HepG2 (cell line): Measurements from ENCODE around the gene SLC25A33. TPM values are rescaled to one million over a fixed set of nuclear protein-coding genes. Genes with fewer than 3 reads are reported as not detected.

Experiments
- ATAC-seq: fragments of 200-7000 bp; cut with Tn5 transposase; 3 replicates; pipeline ENCODE4 v1.9.1; 2020; ENCODE audit warnings: mild to moderate bottlenecking, moderate library complexity
- BruUV-seq: library from RNA; stranded (reverse); fragments of 400-500 nt; replicated peaks from 2 replicates; lab custom pipeline; 2021; lab: Mats Ljungman, UMichigan
- CTCF ChIA-PET: fragments of 300-600 bp; formaldehyde crosslinking; extraction: SDS; loops from one replicate; lab custom pipeline; 2021; ENCODE audit warnings: low total read pairs, inconsistent platforms, low intra/inter-chr PET ratio; lab: Yijun Ruan, JAX
- POLR2A ChIA-PET: fragments of 350-600 bp; sonication (Branson Sonifier 250); formaldehyde crosslinking; loops from one replicate; lab custom pipeline; 2020; ENCODE audit warnings: antibody characterized with exemption, inconsistent platforms; lab: Yijun Ruan, JAX
- DNase-seq: peaks from one replicate; pipeline ENCODE4 v3.0.0-alpha.2; 2015; ENCODE audit warnings: low spot score
- FAIRE-seq: peaks from 3 replicates; lab custom pipeline; 2011; peaks lifted over from hg19 to GRCh38; lab: Jason Lieb, UNC
- H2AFZ ChIP-seq: one replicate; pipeline ENCODE4 v1.6.1; 2011; ENCODE audit warnings: low read length, inconsistent platforms
- H3K27ac ChIP-seq: fragments of 300-600 bp; 3 replicates; pipeline ENCODE4 v1.8.0; 2011; ENCODE audit warnings: mixed run types, mild to moderate bottlenecking, mixed read lengths, low read length, inconsistent platforms; ENCODE audit not compliant: insufficient read depth; ENCODE audit errors: extremely low read length
- H3K27me3 ChIP-seq, 2 experiments: fragments of 200-600 bp in 1 of 2; 2 replicates in 1 of 2; 3 replicates in 1 of 2; pipeline versions ENCODE4 v1.6.0 to v1.8.0; 2011; ENCODE audit warnings: low read length in 2 of 2, mild to moderate bottlenecking in 2 of 2, moderate library complexity in 2 of 2, inconsistent platforms in 1 of 2; ENCODE audit not compliant: insufficient read depth in 2 of 2, control insufficient read depth in 1 of 2
- H3K36me3 ChIP-seq, 2 experiments: fragments of 200-600 bp in 1 of 2; replicated peaks in 1 of 2; 2 replicates in 1 of 2; 3 replicates in 1 of 2; pipeline versions ENCODE4 v1.5.1 to v1.8.0; 2011; ENCODE audit warnings: low read length in 2 of 2, inconsistent platforms in 1 of 2; ENCODE audit not compliant: insufficient read depth in 2 of 2, control insufficient read depth in 1 of 2
- H3K4me1 ChIP-seq: 2 replicates; pipeline ENCODE4 v1.5.1; 2012; ENCODE audit warnings: low read length, inconsistent platforms; ENCODE audit not compliant: insufficient read depth
- H3K4me2 ChIP-seq: 2 replicates; pipeline ENCODE4 v1.6.0; 2011; ENCODE audit warnings: low read depth, low read length, inconsistent platforms
- H3K4me3 ChIP-seq, 3 experiments: fragments of 200-600 bp in 1 of 3; sonication (generic), shearing (Covaris generic) in 1 of 3; replicated peaks in 1 of 3; 2 replicates each; pipeline ENCODE4 v1.5.1; 2011 to 2016; ENCODE audit warnings: low read length in 3 of 3, inconsistent platforms in 2 of 3, low read depth in 2 of 3, mild to moderate bottlenecking in 2 of 3, control low read depth in 1 of 3, mixed read lengths in 1 of 3; ENCODE audit not compliant: insufficient read depth in 1 of 3
- H3K79me2 ChIP-seq: one replicate; pipeline ENCODE4 v1.6.1; 2011; ENCODE audit warnings: low read length, inconsistent platforms; ENCODE audit not compliant: insufficient read depth
- H3K9ac ChIP-seq: 2 replicates; pipeline ENCODE4 v1.6.0; 2011; ENCODE audit warnings: mild to moderate bottlenecking, low read depth, low read length, inconsistent platforms; ENCODE audit not compliant: insufficient read depth
- H3K9me3 ChIP-seq: 2 replicates; pipeline ENCODE4 v1.5.1; 2012; ENCODE audit warnings: mild to moderate bottlenecking, low read length
- H4K20me1 ChIP-seq: 2 replicates; pipeline ENCODE4 v1.6.0; 2011; ENCODE audit warnings: inconsistent platforms, mild to moderate bottlenecking, low read length, moderate library complexity; ENCODE audit not compliant: insufficient read depth
- CBX5 ChIP-seq: sonication (generic); formaldehyde crosslinking; IDR thresholded peaks from 2 replicates; pipeline ENCODE4 v1.4.0; 2020; ENCODE audit warnings: missing genetic modification reagents, borderline replicate concordance
- FOXA3 ChIP-seq: IDR thresholded peaks from 2 replicates; pipeline ENCODE4 v1.6.1; 2016; ENCODE audit warnings: missing genetic modification reagents, missing compliant biosample characterization
- JUN ChIP-seq: sonication (generic); formaldehyde crosslinking; IDR thresholded peaks from 2 replicates; pipeline ENCODE4 v1.4.0; 2020; ENCODE audit warnings: mild to moderate bottlenecking, missing genetic modification reagents
- RAD21 ChIP-seq: fragments of 450-650 bp; formaldehyde crosslinking; IDR thresholded peaks from 2 replicates; pipeline ENCODE4 v1.5.0; 2020; ENCODE audit warnings: mild to moderate bottlenecking
- RARG ChIP-seq: sonication (generic); formaldehyde crosslinking; IDR thresholded peaks from 2 replicates; pipeline ENCODE4 v1.4.0; 2020; ENCODE audit warnings: low read depth, mild to moderate bottlenecking, missing genetic modification reagents
- YEATS4 ChIP-seq: sonication (generic); formaldehyde crosslinking; IDR thresholded peaks from 2 replicates; pipeline ENCODE4 v1.4.0; 2020; ENCODE audit warnings: missing genetic modification reagents, borderline replicate concordance
- ZBTB7A ChIP-seq: sonication (generic); formaldehyde crosslinking; IDR thresholded peaks from 2 replicates; pipeline ENCODE4 v1.8.0; 2022; ENCODE audit warnings: mild to moderate bottlenecking, missing genetic modification reagents
- ZFP37 ChIP-seq: sonication (generic); formaldehyde crosslinking; IDR thresholded peaks from 2 replicates; pipeline ENCODE4 v1.4.0; 2020; ENCODE audit warnings: missing genetic modification reagents, borderline replicate concordance
- ZNF3 ChIP-seq: IDR thresholded peaks from 2 replicates; pipeline ENCODE4 v1.7.0; 2017; ENCODE audit warnings: inconsistent platforms
- ZNF432 ChIP-seq: sonication (generic); formaldehyde crosslinking; IDR thresholded peaks from 2 replicates; pipeline ENCODE4 v1.5.0; 2020; ENCODE audit warnings: missing genetic modification reagents, mild to moderate bottlenecking, borderline replicate concordance
- WGBS: methylation state at CpG from one replicate; pipeline ENCODE4 v1.1.6; 2017; ENCODE audit warnings: low lambda C conversion rate; 5-methylcytosine and 5-hydroxymethylcytosine counted together
- in situ Hi-C: cut with HindIII; loops from 2 replicates; pipeline ENCODE4 v1.10.0; 2017; ENCODE audit warnings: low pct_unique_long_range_greater_than_20kb; ENCODE audit not compliant: extremely low pct_ligation_motif_present
- intact Hi-C: fragments of 100-400 bp; cut with micrococcal nuclease; formaldehyde crosslinking; loops from one replicate; pipeline ENCODE4 v1.10.0; 2022; ENCODE audit not compliant: unreplicated experiment
- polyA plus RNA-seq, 8 experiments: library from polyadenylated mRNA; depleted of rRNA in 3 of 8; stranded (reverse) in 7 of 8; unstranded in 1 of 8; fragments of >200 nt; fragmentation: Illumina TruSeq in 4 of 8; extraction: Trizol in 4 of 8; gene quantifications; 2 replicates each; pipeline versions ENCODE4 v1.2.1 to v1.2.3, GENCODE V29; 2011 to 2016; ENCODE audit warnings: low read depth in 4 of 8, missing spikeins in 1 of 8, mixed read lengths in 1 of 8; ENCODE audit not compliant: insufficient read depth in 1 of 8
- total RNA-seq, 5 experiments: library from RNA; depleted of rRNA; stranded (reverse); fragments of >200 nt; fragmentation: Illumina TruSeq; extraction: Trizol; gene quantifications; 2 replicates each; pipeline ENCODE4 v1.2.3, GENCODE V29; 2016; ENCODE audit warnings: low read depth in 1 of 5
- TF ChIP-seq, protein P1 (sequence below): IDR thresholded peaks from 2 replicates; pipeline ENCODE4 v1.6.1; 2012; ENCODE audit warnings: low read depth, low read length, improper control_type of control experiment
- TF ChIP-seq, protein P2 (sequence below): IDR thresholded peaks from 2 replicates; pipeline ENCODE4 v1.6.1; 2016; ENCODE audit warnings: low read depth, control low read depth
- TF ChIP-seq, protein P3 (sequence below): sonication (generic); formaldehyde crosslinking; IDR thresholded peaks from 2 replicates; pipeline ENCODE4 v1.4.0; 2020; ENCODE audit warnings: missing genetic modification reagents
- TF ChIP-seq, protein P4 (sequence below): sonication (generic); formaldehyde crosslinking; IDR thresholded peaks from 2 replicates; pipeline ENCODE4 v1.8.1; 2023; ENCODE audit warnings: mild to moderate bottlenecking, missing genetic modification reagents
- TF ChIP-seq, protein P5 (sequence below): sonication (generic); formaldehyde crosslinking; IDR thresholded peaks from 2 replicates; pipeline ENCODE4 v1.5.0; 2020; ENCODE audit warnings: mild to moderate bottlenecking, missing genetic modification reagents

Gene SLC25A33
- total and polyA plus RNA-seq, 2 of the 13 experiments (the other 11 are each of a cell fraction or from before 2014, with no cell fraction given) = 15.4 to 50.3 TPM

DNA sequence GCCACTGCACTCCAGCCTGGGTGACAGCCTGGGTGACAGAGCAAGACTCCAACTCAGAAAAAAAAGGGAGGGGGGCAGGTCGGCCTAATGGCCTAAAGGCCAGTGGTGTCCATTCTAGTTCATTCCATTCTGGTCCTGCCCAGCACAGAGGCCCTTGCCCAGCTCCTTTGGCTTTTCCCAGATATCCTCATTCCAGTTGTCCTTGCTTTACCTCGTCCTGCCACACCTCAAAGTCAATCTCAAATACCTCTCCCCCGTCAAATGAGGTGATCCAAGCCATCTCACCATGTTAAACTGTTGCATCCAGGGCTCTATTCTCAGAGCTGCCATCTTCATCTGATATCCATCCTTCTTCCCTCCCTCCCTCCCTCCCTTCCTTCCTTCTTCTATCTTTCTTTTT is 92.3 kb downstream of the SLC25A33 start (continued):
- TF ChIP-seq, protein P1, sequence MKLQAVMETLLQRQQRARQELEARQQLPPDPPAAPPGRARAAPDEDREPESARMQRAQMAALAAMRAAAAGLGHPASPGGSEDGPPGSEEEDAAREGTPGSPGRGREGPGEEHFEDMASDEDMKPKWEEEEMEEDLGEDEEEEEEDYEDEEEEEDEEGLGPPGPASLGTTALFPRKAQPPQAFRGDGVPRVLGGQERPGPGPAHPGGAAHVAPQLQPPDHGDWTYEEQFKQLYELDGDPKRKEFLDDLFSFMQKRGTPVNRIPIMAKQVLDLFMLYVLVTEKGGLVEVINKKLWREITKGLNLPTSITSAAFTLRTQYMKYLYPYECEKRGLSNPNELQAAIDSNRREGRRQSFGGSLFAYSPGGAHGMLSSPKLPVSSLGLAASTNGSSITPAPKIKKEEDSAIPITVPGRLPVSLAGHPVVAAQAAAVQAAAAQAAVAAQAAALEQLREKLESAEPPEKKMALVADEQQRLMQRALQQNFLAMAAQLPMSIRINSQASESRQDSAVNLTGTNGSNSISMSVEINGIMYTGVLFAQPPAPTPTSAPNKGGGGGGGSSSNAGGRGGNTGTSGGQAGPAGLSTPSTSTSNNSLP = no peak
- TF ChIP-seq, protein P2, sequence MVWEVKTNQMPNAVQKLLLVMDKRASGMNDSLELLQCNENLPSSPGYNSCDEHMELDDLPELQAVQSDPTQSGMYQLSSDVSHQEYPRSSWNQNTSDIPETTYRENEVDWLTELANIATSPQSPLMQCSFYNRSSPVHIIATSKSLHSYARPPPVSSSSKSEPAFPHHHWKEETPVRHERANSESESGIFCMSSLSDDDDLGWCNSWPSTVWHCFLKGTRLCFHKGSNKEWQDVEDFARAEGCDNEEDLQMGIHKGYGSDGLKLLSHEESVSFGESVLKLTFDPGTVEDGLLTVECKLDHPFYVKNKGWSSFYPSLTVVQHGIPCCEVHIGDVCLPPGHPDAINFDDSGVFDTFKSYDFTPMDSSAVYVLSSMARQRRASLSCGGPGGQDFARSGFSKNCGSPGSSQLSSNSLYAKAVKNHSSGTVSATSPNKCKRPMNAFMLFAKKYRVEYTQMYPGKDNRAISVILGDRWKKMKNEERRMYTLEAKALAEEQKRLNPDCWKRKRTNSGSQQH = no peak

DNA sequence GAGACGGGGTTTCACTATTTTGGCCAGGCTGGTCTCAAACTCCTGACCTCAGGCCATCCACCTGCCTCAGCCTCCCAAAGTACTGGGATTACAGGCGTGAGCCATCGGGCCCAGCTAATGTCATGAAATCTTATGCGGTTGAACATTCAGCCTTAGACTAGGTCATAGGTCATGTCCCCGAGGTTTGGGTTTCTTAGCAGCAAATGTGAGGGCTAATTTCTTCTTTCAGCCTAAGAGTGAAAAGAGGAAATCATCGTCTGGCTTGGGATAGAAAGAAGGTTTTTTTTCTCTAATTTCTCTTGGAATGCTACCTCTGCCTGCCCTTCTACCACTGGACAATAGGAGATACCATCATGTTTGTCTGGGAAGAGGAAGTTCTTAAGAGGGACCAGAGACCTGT is 94.2 kb downstream of the SLC25A33 start:
- no peak for ATAC-seq
- no TSS peak for BruUV-seq
- no peaks in the 10 kb centered on the region for H3K79me2 ChIP-seq
- no peak overlapping the region for H3K4me2 ChIP-seq
- no peaks in the 10 kb centered on the region for H3K9me3 ChIP-seq
- H3K27me3 ChIP-seq = peaks cover 0 to 12% of the 10 kb centered on the region in 2 experiments; a peak in 3 of 5 replicates
- intact Hi-C loops (no loop called here), in situ Hi-C loops (no loop called here)
- DNase-seq = no peak
- H4K20me1 ChIP-seq = no peaks in the 10 kb centered on the region
- no peak overlapping the region for H3K27ac ChIP-seq
- no peak overlapping the region for H3K4me3 ChIP-seq
- H3K9ac ChIP-seq = no peak overlapping the region
- WGBS = 40% methylated on average over 6 of the region's 6 CpGs
- no peak for FAIRE-seq
- ChIA-PET POLR2A (no interaction called here), CTCF (no interaction called here)
- peaks cover 14% of the 10 kb centered on the region for H3K4me1 ChIP-seq
- H2AFZ ChIP-seq = no peak overlapping the region
- H3K36me3 ChIP-seq = no peaks in the 10 kb centered on the region
- no peak for TF ChIP-seq FOXA3 (CRISPR knock-in tag)
- TF ChIP-seq ZNF3 (CRISPR knock-in tag) = no peak
- no peak for TF ChIP-seq ZBTB7A (CRISPR knock-in tag)
- no peak for TF ChIP-seq RARG (CRISPR knock-in tag)
- no peak for TF ChIP-seq RAD21
- TF ChIP-seq, protein P3, sequence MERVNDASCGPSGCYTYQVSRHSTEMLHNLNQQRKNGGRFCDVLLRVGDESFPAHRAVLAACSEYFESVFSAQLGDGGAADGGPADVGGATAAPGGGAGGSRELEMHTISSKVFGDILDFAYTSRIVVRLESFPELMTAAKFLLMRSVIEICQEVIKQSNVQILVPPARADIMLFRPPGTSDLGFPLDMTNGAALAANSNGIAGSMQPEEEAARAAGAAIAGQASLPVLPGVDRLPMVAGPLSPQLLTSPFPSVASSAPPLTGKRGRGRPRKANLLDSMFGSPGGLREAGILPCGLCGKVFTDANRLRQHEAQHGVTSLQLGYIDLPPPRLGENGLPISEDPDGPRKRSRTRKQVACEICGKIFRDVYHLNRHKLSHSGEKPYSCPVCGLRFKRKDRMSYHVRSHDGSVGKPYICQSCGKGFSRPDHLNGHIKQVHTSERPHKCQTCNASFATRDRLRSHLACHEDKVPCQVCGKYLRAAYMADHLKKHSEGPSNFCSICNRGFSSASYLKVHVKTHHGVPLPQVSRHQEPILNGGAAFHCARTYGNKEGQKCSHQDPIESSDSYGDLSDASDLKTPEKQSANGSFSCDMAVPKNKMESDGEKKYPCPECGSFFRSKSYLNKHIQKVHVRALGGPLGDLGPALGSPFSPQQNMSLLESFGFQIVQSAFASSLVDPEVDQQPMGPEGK (CRISPR knock-in tag) = no peak
- TF ChIP-seq, protein P4, sequence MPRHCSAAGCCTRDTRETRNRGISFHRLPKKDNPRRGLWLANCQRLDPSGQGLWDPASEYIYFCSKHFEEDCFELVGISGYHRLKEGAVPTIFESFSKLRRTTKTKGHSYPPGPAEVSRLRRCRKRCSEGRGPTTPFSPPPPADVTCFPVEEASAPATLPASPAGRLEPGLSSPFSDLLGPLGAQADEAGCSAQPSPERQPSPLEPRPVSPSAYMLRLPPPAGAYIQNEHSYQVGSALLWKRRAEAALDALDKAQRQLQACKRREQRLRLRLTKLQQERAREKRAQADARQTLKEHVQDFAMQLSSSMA (CRISPR knock-in tag) = no peak
- TF ChIP-seq, protein P5, sequence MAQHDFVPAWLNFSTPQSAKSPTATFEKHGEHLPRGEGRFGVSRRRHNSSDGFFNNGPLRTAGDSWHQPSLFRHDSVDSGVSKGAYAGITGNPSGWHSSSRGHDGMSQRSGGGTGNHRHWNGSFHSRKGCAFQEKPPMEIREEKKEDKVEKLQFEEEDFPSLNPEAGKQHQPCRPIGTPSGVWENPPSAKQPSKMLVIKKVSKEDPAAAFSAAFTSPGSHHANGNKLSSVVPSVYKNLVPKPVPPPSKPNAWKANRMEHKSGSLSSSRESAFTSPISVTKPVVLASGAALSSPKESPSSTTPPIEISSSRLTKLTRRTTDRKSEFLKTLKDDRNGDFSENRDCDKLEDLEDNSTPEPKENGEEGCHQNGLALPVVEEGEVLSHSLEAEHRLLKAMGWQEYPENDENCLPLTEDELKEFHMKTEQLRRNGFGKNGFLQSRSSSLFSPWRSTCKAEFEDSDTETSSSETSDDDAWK (CRISPR knock-in tag) = no peak
- TF ChIP-seq CBX5 (CRISPR knock-in tag) = no peak
- TF ChIP-seq YEATS4 = no peak
- TF ChIP-seq ZFP37 (CRISPR knock-in tag) = no peak
- TF ChIP-seq ZNF432 (CRISPR knock-in tag) = no peak
- no peak for TF ChIP-seq JUN
